HepG2 (cell line): ENCODE data around the gene PLET1. TPM values are rescaled to one million over a fixed set of nuclear protein-coding genes. Genes with fewer than 3 reads are reported as not detected.

ENCODE experiments used
- ATAC-seq: fragments of 200-7000 bp; cut with Tn5 transposase; 3 replicates; pipeline ENCODE4 v1.9.1; 2020; ENCODE audit warnings: mild to moderate bottlenecking, moderate library complexity
- BruUV-seq: library from RNA; stranded (reverse); fragments of 400-500 nt; replicated peaks from 2 replicates; lab custom pipeline; 2021; lab: Mats Ljungman, UMichigan
- CTCF ChIA-PET: fragments of 300-600 bp; formaldehyde crosslinking; extraction: SDS; loops from one replicate; lab custom pipeline; 2021; ENCODE audit warnings: low total read pairs, inconsistent platforms, low intra/inter-chr PET ratio; lab: Yijun Ruan, JAX
- POLR2A ChIA-PET: fragments of 350-600 bp; sonication (Branson Sonifier 250); formaldehyde crosslinking; loops from one replicate; lab custom pipeline; 2020; ENCODE audit warnings: antibody characterized with exemption, inconsistent platforms; lab: Yijun Ruan, JAX
- DNase-seq: peaks from one replicate; pipeline ENCODE4 v3.0.0-alpha.2; 2015; ENCODE audit warnings: low spot score
- FAIRE-seq: peaks from 3 replicates; lab custom pipeline; 2011; peaks lifted over from hg19 to GRCh38; lab: Jason Lieb, UNC
- H2AFZ ChIP-seq: one replicate; pipeline ENCODE4 v1.6.1; 2011; ENCODE audit warnings: low read length, inconsistent platforms
- H3K27ac ChIP-seq: fragments of 300-600 bp; 3 replicates; pipeline ENCODE4 v1.8.0; 2011; ENCODE audit warnings: mixed run types, mild to moderate bottlenecking, mixed read lengths, low read length, inconsistent platforms; ENCODE audit not compliant: insufficient read depth; ENCODE audit errors: extremely low read length
- H3K27me3 ChIP-seq, 2 experiments: fragments of 200-600 bp in 1 of 2; 2 replicates in 1 of 2; 3 replicates in 1 of 2; pipeline versions ENCODE4 v1.6.0 to v1.8.0; 2011; ENCODE audit warnings: low read length in 2 of 2, mild to moderate bottlenecking in 2 of 2, moderate library complexity in 2 of 2, inconsistent platforms in 1 of 2; ENCODE audit not compliant: insufficient read depth in 2 of 2, control insufficient read depth in 1 of 2
- H3K36me3 ChIP-seq, 2 experiments: fragments of 200-600 bp in 1 of 2; replicated peaks in 1 of 2; 2 replicates in 1 of 2; 3 replicates in 1 of 2; pipeline versions ENCODE4 v1.5.1 to v1.8.0; 2011; ENCODE audit warnings: low read length in 2 of 2, inconsistent platforms in 1 of 2; ENCODE audit not compliant: insufficient read depth in 2 of 2, control insufficient read depth in 1 of 2
- H3K4me1 ChIP-seq: 2 replicates; pipeline ENCODE4 v1.5.1; 2012; ENCODE audit warnings: low read length, inconsistent platforms; ENCODE audit not compliant: insufficient read depth
- H3K4me2 ChIP-seq: 2 replicates; pipeline ENCODE4 v1.6.0; 2011; ENCODE audit warnings: low read depth, low read length, inconsistent platforms
- H3K4me3 ChIP-seq, 3 experiments: fragments of 200-600 bp in 1 of 3; sonication (generic), shearing (Covaris generic) in 1 of 3; replicated peaks in 1 of 3; 2 replicates each; pipeline ENCODE4 v1.5.1; 2011 to 2016; ENCODE audit warnings: low read length in 3 of 3, inconsistent platforms in 2 of 3, low read depth in 2 of 3, mild to moderate bottlenecking in 2 of 3, control low read depth in 1 of 3, mixed read lengths in 1 of 3; ENCODE audit not compliant: insufficient read depth in 1 of 3
- H3K79me2 ChIP-seq: one replicate; pipeline ENCODE4 v1.6.1; 2011; ENCODE audit warnings: low read length, inconsistent platforms; ENCODE audit not compliant: insufficient read depth
- H3K9ac ChIP-seq: 2 replicates; pipeline ENCODE4 v1.6.0; 2011; ENCODE audit warnings: mild to moderate bottlenecking, low read depth, low read length, inconsistent platforms; ENCODE audit not compliant: insufficient read depth
- H3K9me3 ChIP-seq: 2 replicates; pipeline ENCODE4 v1.5.1; 2012; ENCODE audit warnings: mild to moderate bottlenecking, low read length
- H4K20me1 ChIP-seq: 2 replicates; pipeline ENCODE4 v1.6.0; 2011; ENCODE audit warnings: inconsistent platforms, mild to moderate bottlenecking, low read length, moderate library complexity; ENCODE audit not compliant: insufficient read depth
- CCAR2 ChIP-seq: fragments of 200-400 bp; formaldehyde crosslinking; optimal IDR thresholded peaks from 2 replicates; pipeline ENCODE3; 2018; ENCODE audit warnings: low read depth, mild to moderate bottlenecking, low read length, moderate library complexity
- FOXP1 ChIP-seq, 2 experiments: fragments of 450-650 bp in 1 of 2; IDR thresholded peaks; 2 replicates each; pipeline ENCODE4 v1.6.1; 2017 to 2018; ENCODE audit warnings: antibody characterized with exemption in 1 of 2
- GLI4 ChIP-seq: sonication (generic); formaldehyde crosslinking; IDR thresholded peaks from 2 replicates; pipeline ENCODE4 v1.5.1; 2020; ENCODE audit warnings: missing genetic modification reagents, mild to moderate bottlenecking, moderate library complexity, borderline replicate concordance
- HDAC6 ChIP-seq: fragments of 200-600 bp; sonication (generic); IDR thresholded peaks from 2 replicates; pipeline ENCODE4 v1.7.0; 2017; ENCODE audit warnings: mild to moderate bottlenecking, antibody characterized with exemption, low read length, low read depth
- HMG20B ChIP-seq: conservative IDR thresholded peaks from 2 replicates; pipeline ENCODE4 v1.6.1; 2016; ENCODE audit warnings: missing genetic modification reagents, missing compliant biosample characterization
- KDM1A ChIP-seq: IDR thresholded peaks from 2 replicates; pipeline ENCODE4 v1.6.1; 2016; ENCODE audit warnings: missing compliant biosample characterization
- SOX13 ChIP-seq, 3 experiments: fragments of 450-650 bp in 1 of 3; sonication (generic) in 1 of 3; formaldehyde crosslinking in 1 of 3; IDR thresholded peaks in 2 of 3; conservative IDR thresholded peaks in 1 of 3; 2 replicates each; pipeline versions ENCODE4 v1.5.0 to v1.6.1; 2016 to 2020; ENCODE audit warnings: antibody characterized with exemption in 1 of 3, mild to moderate bottlenecking in 1 of 3, missing compliant biosample characterization in 1 of 3, missing genetic modification reagents in 1 of 3, moderate library complexity in 1 of 3
- ZNF12 ChIP-seq: sonication (generic); formaldehyde crosslinking; IDR thresholded peaks from 2 replicates; pipeline ENCODE4 v1.5.0; 2020; ENCODE audit warnings: missing genetic modification reagents
- ZNF709 ChIP-seq: sonication (generic); formaldehyde crosslinking; IDR thresholded peaks from 2 replicates; pipeline ENCODE4 v1.5.0; 2020; ENCODE audit warnings: mild to moderate bottlenecking, missing genetic modification reagents
- ZSCAN29 ChIP-seq: sonication (generic); formaldehyde crosslinking; conservative IDR thresholded peaks from 2 replicates; pipeline ENCODE4 v1.4.0; 2020; ENCODE audit warnings: mild to moderate bottlenecking, missing genetic modification reagents
- in situ Hi-C: cut with HindIII; loops from 2 replicates; pipeline ENCODE4 v1.10.0; 2017; ENCODE audit warnings: low pct_unique_long_range_greater_than_20kb; ENCODE audit not compliant: extremely low pct_ligation_motif_present
- intact Hi-C: fragments of 100-400 bp; cut with micrococcal nuclease; formaldehyde crosslinking; loops from one replicate; pipeline ENCODE4 v1.10.0; 2022; ENCODE audit not compliant: unreplicated experiment
- polyA plus RNA-seq, 8 experiments: library from polyadenylated mRNA; depleted of rRNA in 3 of 8; stranded (reverse) in 7 of 8; unstranded in 1 of 8; fragments of >200 nt; fragmentation: Illumina TruSeq in 4 of 8; extraction: Trizol in 4 of 8; gene quantifications; 2 replicates each; pipeline versions ENCODE4 v1.2.1 to v1.2.3, GENCODE V29; 2011 to 2016; ENCODE audit warnings: low read depth in 4 of 8, missing spikeins in 1 of 8, mixed read lengths in 1 of 8; ENCODE audit not compliant: insufficient read depth in 1 of 8
- total RNA-seq, 5 experiments: library from RNA; depleted of rRNA; stranded (reverse); fragments of >200 nt; fragmentation: Illumina TruSeq; extraction: Trizol; gene quantifications; 2 replicates each; pipeline ENCODE4 v1.2.3, GENCODE V29; 2016; ENCODE audit warnings: low read depth in 1 of 5
- TF ChIP-seq, protein P1 (sequence below): sonication (generic); formaldehyde crosslinking; IDR thresholded peaks from 2 replicates; pipeline ENCODE4 v1.4.0; 2020; ENCODE audit warnings: missing genetic modification reagents
- TF ChIP-seq, protein P2 (sequence below): sonication (generic); formaldehyde crosslinking; IDR thresholded peaks from 2 replicates; pipeline ENCODE4 v1.9.0; 2021; ENCODE audit warnings: mild to moderate bottlenecking, missing genetic modification reagents
- TF ChIP-seq, protein P3 (sequence below): sonication (generic); formaldehyde crosslinking; IDR thresholded peaks from 2 replicates; pipeline ENCODE4 v1.4.0; 2020; ENCODE audit warnings: missing genetic modification reagents, borderline replicate concordance
- TF ChIP-seq, protein P4 (sequence below): sonication (generic); formaldehyde crosslinking; IDR thresholded peaks from 2 replicates; pipeline ENCODE4 v1.8.1; 2023; ENCODE audit warnings: mild to moderate bottlenecking, missing genetic modification reagents, borderline replicate concordance

The PLET1 gene
- total and polyA plus RNA-seq, 2 of the 13 experiments (the other 11 are each of a cell fraction or from before 2014, with no cell fraction given) = not detected

DNA sequence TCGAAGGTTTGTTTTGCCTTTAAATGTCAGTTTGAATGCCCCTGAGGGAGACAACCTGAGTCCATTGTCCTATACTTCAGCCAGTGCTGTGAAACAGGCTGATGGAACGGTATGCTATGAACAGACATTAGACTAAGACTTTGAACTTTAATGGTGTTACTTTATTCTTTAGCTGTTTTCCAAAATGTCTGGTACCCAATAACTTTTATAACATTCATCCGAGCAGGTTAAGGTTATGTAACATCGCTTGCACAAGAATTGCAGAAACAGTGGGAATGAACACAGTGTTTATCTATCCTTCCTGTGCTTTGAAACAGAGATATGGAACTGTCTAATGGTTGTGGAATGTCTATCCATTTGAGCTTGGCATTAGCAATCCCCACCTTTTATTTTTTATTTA, 46.9 kb downstream of the PLET1 start (continued):
- TF ChIP-seq FOXP1 (IDR thresholded peaks at IDR 0.05) = no peak
- peak; percentile 30; the same call in 1 of the 2 replicates for TF ChIP-seq FOXP1 (CRISPR knock-in tag; IDR thresholded peaks at IDR 0.05)
- no peak for TF ChIP-seq SOX13 (IDR thresholded peaks at IDR 0.05)
- peak in 1 of 2 experiments; percentile 61; a peak in 1 of 4 replicates for TF ChIP-seq SOX13 (CRISPR knock-in tag; conservative IDR thresholded peaks at IDR 0.05 in 1 of 2, IDR thresholded peaks at IDR 0.05 in 1 of 2)
- TF ChIP-seq HMG20B (CRISPR knock-in tag) = peak; percentile 47; the same call in 1 of the 2 replicates

DNA sequence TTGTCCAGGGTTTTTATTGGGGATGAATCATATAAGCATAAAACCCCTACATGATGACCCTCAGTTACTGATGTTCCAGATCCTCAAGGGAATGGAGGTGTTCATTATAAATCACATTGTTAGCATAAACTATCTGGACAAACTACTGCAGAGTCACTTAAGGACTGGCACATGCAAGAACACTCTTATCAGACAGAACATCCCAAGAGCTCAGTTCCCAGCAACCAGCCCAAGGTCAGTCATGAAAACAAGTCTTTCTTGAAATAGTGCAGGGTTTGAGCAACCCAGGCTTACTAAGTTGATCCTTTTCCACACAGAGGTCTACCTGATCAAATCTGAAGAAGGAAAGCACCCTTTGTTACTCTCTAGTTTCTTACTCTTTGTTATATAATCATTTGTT, 48.0 kb downstream of the PLET1 start:
- intact Hi-C loops = loop anchor here (10.0 kb wide), 1 partner anchor 1072 kb away; no protein-coding TSS in a partner anchor
- ChIA-PET CTCF (no interaction called here), POLR2A (no interaction called here)
- BruUV-seq = no TSS peak
- Histone ChIP-seq H3K36me3 (no peaks in the 10 kb centered on the region), H3K4me2 (no peak overlapping the region), H2AFZ (no peak overlapping the region), H3K27ac (no peak overlapping the region), H3K4me1 (peaks cover 11% of the 10 kb centered on the region), H3K9ac (no peak overlapping the region), H3K4me3 (no peak overlapping the region), H3K27me3 (no peaks in the 10 kb centered on the region), H4K20me1 (no peaks in the 10 kb centered on the region), H3K9me3 (no peaks in the 10 kb centered on the region), H3K79me2 (no peaks in the 10 kb centered on the region)
- no peak for DNase-seq
- FAIRE-seq = no peak
- no peak for ATAC-seq
- in situ Hi-C loops = loop anchor here (10.0 kb wide), 1 partner anchor 342 kb away; no protein-coding TSS in a partner anchor
- TF ChIP-seq, protein P1, sequence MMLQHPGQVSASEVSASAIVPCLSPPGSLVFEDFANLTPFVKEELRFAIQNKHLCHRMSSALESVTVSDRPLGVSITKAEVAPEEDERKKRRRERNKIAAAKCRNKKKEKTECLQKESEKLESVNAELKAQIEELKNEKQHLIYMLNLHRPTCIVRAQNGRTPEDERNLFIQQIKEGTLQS (CRISPR knock-in tag) = no peak
- TF ChIP-seq HDAC6 (no peak), ZSCAN29 (no peak), KDM1A (CRISPR knock-in tag) (no peak), CCAR2 (no peak), GLI4 (no peak), ZNF12 (CRISPR knock-in tag) (no peak), ZNF709 (CRISPR knock-in tag) (no peak)
- TF ChIP-seq, protein P2, sequence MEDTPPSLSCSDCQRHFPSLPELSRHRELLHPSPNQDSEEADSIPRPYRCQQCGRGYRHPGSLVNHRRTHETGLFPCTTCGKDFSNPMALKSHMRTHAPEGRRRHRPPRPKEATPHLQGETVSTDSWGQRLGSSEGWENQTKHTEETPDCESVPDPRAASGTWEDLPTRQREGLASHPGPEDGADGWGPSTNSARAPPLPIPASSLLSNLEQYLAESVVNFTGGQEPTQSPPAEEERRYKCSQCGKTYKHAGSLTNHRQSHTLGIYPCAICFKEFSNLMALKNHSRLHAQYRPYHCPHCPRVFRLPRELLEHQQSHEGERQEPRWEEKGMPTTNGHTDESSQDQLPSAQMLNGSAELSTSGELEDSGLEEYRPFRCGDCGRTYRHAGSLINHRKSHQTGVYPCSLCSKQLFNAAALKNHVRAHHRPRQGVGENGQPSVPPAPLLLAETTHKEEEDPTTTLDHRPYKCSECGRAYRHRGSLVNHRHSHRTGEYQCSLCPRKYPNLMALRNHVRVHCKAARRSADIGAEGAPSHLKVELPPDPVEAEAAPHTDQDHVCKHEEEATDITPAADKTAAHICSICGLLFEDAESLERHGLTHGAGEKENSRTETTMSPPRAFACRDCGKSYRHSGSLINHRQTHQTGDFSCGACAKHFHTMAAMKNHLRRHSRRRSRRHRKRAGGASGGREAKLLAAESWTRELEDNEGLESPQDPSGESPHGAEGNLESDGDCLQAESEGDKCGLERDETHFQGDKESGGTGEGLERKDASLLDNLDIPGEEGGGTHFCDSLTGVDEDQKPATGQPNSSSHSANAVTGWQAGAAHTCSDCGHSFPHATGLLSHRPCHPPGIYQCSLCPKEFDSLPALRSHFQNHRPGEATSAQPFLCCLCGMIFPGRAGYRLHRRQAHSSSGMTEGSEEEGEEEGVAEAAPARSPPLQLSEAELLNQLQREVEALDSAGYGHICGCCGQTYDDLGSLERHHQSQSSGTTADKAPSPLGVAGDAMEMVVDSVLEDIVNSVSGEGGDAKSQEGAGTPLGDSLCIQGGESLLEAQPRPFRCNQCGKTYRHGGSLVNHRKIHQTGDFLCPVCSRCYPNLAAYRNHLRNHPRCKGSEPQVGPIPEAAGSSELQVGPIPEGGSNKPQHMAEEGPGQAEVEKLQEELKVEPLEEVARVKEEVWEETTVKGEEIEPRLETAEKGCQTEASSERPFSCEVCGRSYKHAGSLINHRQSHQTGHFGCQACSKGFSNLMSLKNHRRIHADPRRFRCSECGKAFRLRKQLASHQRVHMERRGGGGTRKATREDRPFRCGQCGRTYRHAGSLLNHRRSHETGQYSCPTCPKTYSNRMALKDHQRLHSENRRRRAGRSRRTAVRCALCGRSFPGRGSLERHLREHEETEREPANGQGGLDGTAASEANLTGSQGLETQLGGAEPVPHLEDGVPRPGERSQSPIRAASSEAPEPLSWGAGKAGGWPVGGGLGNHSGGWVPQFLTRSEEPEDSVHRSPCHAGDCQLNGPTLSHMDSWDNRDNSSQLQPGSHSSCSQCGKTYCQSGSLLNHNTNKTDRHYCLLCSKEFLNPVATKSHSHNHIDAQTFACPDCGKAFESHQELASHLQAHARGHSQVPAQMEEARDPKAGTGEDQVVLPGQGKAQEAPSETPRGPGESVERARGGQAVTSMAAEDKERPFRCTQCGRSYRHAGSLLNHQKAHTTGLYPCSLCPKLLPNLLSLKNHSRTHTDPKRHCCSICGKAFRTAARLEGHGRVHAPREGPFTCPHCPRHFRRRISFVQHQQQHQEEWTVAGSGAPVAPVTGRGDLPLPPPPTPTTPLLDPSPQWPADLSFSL (CRISPR knock-in tag) = no peak
- TF ChIP-seq, protein P3, sequence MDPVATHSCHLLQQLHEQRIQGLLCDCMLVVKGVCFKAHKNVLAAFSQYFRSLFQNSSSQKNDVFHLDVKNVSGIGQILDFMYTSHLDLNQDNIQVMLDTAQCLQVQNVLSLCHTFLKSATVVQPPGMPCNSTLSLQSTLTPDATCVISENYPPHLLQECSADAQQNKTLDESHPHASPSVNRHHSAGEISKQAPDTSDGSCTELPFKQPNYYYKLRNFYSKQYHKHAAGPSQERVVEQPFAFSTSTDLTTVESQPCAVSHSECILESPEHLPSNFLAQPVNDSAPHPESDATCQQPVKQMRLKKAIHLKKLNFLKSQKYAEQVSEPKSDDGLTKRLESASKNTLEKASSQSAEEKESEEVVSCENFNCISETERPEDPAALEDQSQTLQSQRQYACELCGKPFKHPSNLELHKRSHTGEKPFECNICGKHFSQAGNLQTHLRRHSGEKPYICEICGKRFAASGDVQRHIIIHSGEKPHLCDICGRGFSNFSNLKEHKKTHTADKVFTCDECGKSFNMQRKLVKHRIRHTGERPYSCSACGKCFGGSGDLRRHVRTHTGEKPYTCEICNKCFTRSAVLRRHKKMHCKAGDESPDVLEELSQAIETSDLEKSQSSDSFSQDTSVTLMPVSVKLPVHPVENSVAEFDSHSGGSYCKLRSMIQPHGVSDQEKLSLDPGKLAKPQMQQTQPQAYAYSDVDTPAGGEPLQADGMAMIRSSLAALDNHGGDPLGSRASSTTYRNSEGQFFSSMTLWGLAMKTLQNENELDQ (CRISPR knock-in tag) = no peak
- TF ChIP-seq, protein P4, sequence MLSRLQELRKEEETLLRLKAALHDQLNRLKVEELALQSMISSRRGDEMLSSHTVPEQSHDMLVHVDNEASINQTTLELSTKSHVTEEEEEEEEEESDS (CRISPR knock-in tag) = no peak
